ENCODE results near the gene MYL7. TPM values are rescaled to one million over a fixed set of nuclear protein-coding genes. Genes with fewer than 3 reads are reported as not detected.

MYL7 gene
- total RNA-seq, 2 donors from 2014 or later, result not detected

- H3K9me3 Mint-ChIP-seq, result no peaks in the 10 kb centered on the region
- H3K4me1 Mint-ChIP-seq (ENCODE audit: low read depth in 2 of 2), result no peaks in the 10 kb centered on the region
- DNase-seq (ENCODE audit: low spot score), result no peak
- no peaks in the 10 kb centered on the region for H3K27me3 Mint-ChIP-seq
- H3K27ac Mint-ChIP-seq, result no peak overlapping the region
- ATAC-seq, result no peak
- H3K4me3 Mint-ChIP-seq, result no peak overlapping the region
- no peaks in the 10 kb centered on the region for H3K36me3 Mint-ChIP-seq
Measured at GRCh38 chr7:44112231-44112996, 28.7 kb downstream of the MYL7 start.

GRCh38 chr7:44111761-44112160 lies 29.4 kb downstream of the MYL7 start:
- no peaks in the 10 kb centered on the region for H3K36me3 Mint-ChIP-seq
- no peak overlapping the region for H3K4me3 Mint-ChIP-seq
- H3K27me3 Mint-ChIP-seq, result no peaks in the 10 kb centered on the region
- H3K27ac Mint-ChIP-seq, result no peak overlapping the region
- no peak for ATAC-seq
- no peaks in the 10 kb centered on the region for H3K4me1 Mint-ChIP-seq (ENCODE audit: low read depth in 2 of 2)
- no peak for DNase-seq (ENCODE audit: low spot score)
- no peaks in the 10 kb centered on the region for H3K9me3 Mint-ChIP-seq

- H3K4me1 Mint-ChIP-seq (ENCODE audit: low read depth in 2 of 2), result peaks cover under 1% of the 10 kb centered on the region in 2 donors
- H3K9me3 Mint-ChIP-seq, result no peaks in the 10 kb centered on the region
- DNase-seq (ENCODE audit: low spot score), result no peak
- H3K36me3 Mint-ChIP-seq, result no peaks in the 10 kb centered on the region
- H3K27ac Mint-ChIP-seq, result no peak overlapping the region
- H3K4me3 Mint-ChIP-seq, result no peak overlapping the region
- H3K27me3 Mint-ChIP-seq, result peaks cover 0 to 2% of the 10 kb centered on the region in 2 donors
- no peak for ATAC-seq
Measured at GRCh38 chr7:44110719-44111635, 30.2 kb downstream of the MYL7 start.

- peaks cover 5 to 12% of the 10 kb centered on the region in 2 donors for H3K27me3 Mint-ChIP-seq
- no peaks in the 10 kb centered on the region for H3K9me3 Mint-ChIP-seq
- peaks cover 6 to 11% of the 10 kb centered on the region in 2 donors for H3K4me1 Mint-ChIP-seq (ENCODE audit: low read depth in 2 of 2)
- H3K4me3 Mint-ChIP-seq, result no peak overlapping the region
- no peak for ATAC-seq
- no peak overlapping the region for H3K27ac Mint-ChIP-seq
- no peaks in the 10 kb centered on the region for H3K36me3 Mint-ChIP-seq
- no peak for DNase-seq (ENCODE audit: low spot score)
Measured at GRCh38 chr7:44109991-44110390, 31.1 kb downstream of the MYL7 start.

GRCh38 chr7:44108768-44109750 lies 32.1 kb downstream of the MYL7 start:
- no peak for DNase-seq (ENCODE audit: low spot score)
- no peaks in the 10 kb centered on the region for H3K9me3 Mint-ChIP-seq
- H3K4me3 Mint-ChIP-seq, result no peak overlapping the region
- no peak for ATAC-seq
- H3K36me3 Mint-ChIP-seq, result no peaks in the 10 kb centered on the region
- no peak overlapping the region for H3K27ac Mint-ChIP-seq
- H3K4me1 Mint-ChIP-seq (ENCODE audit: low read depth in 2 of 2), result peaks cover 6 to 11% of the 10 kb centered on the region in 2 donors
- peaks cover 5 to 13% of the 10 kb centered on the region in 2 donors for H3K27me3 Mint-ChIP-seq

GRCh38 chr7:44107961-44108767 lies 33.0 kb downstream of the MYL7 start:
- Mint-ChIP-seq H3K36me3 (no peaks in the 10 kb centered on the region), H3K27me3 (peaks cover 7 to 18% of the 10 kb centered on the region in 2 donors), H3K4me1 (ENCODE audit: low read depth in 2 of 2) (peaks cover 10 to 15% of the 10 kb centered on the region in 2 donors), H3K27ac (no peak overlapping the region), H3K4me3 (no peak overlapping the region), H3K9me3 (no peaks in the 10 kb centered on the region)
- ATAC-seq (no peak), DNase-seq (ENCODE audit: low spot score) (no peak)

GRCh38 chr7:44107116-44107960 lies 33.8 kb downstream of the MYL7 start:
- Mint-ChIP-seq H3K27ac (no peak overlapping the region), H3K9me3 (no peaks in the 10 kb centered on the region), H3K4me3 (no peak overlapping the region), H3K27me3 (peaks cover 9 to 20% of the 10 kb centered on the region in 2 donors), H3K4me1 (ENCODE audit: low read depth in 2 of 2) (peaks cover 10 to 16% of the 10 kb centered on the region in 2 donors), H3K36me3 (no peaks in the 10 kb centered on the region)
- ATAC-seq (no peak), DNase-seq (ENCODE audit: low spot score) (no peak)

- peaks cover 11 to 20% of the 10 kb centered on the region in 2 donors for H3K27me3 Mint-ChIP-seq
- ATAC-seq, result no peak
- H3K36me3 Mint-ChIP-seq, result no peaks in the 10 kb centered on the region
- no peak overlapping the region for H3K27ac Mint-ChIP-seq
- H3K4me3 Mint-ChIP-seq, result no peak overlapping the region
- no peaks in the 10 kb centered on the region for H3K9me3 Mint-ChIP-seq
- DNase-seq (ENCODE audit: low spot score), result no peak
- H3K4me1 Mint-ChIP-seq (ENCODE audit: low read depth in 2 of 2), result peaks cover 10 to 16% of the 10 kb centered on the region in 2 donors
Measured at GRCh38 chr7:44106311-44107065, 34.6 kb downstream of the MYL7 start.

- Mint-ChIP-seq H3K27me3 (peaks cover 11 to 20% of the 10 kb centered on the region in 2 donors), H3K9me3 (no peaks in the 10 kb centered on the region), H3K36me3 (no peaks in the 10 kb centered on the region), H3K27ac (peak overlapping the region in 1 of 2 donors; percentile 47), H3K4me1 (ENCODE audit: low read depth in 2 of 2) (peaks cover 10 to 16% of the 10 kb centered on the region in 2 donors), H3K4me3 (peak overlapping the region; percentile 40)
- no peak for ATAC-seq
- no peak for DNase-seq (ENCODE audit: low spot score)
Measured at GRCh38 chr7:44105832-44106231, 35.3 kb downstream of the MYL7 start.

- no peaks in the 10 kb centered on the region for H3K36me3 Mint-ChIP-seq
- H3K4me1 Mint-ChIP-seq (ENCODE audit: low read depth in 2 of 2), result peaks cover 10 to 16% of the 10 kb centered on the region in 2 donors
- peak overlapping the region; percentile 76 for H3K4me3 Mint-ChIP-seq
- DNase-seq (ENCODE audit: low spot score), result no peak
- H3K27me3 Mint-ChIP-seq, result peaks cover 11 to 20% of the 10 kb centered on the region in 2 donors
- peak in 1 of 2 donors; percentile 16 for ATAC-seq
- no peaks in the 10 kb centered on the region for H3K9me3 Mint-ChIP-seq
- peak overlapping the region in 1 of 2 donors; percentile 47 for H3K27ac Mint-ChIP-seq
Measured at GRCh38 chr7:44104860-44105771, 36.0 kb downstream of the MYL7 start.
